SK-N-SH (cell line): ENCODE measurements around the gene PRKCH. TPM values are rescaled to one million over a fixed set of nuclear protein-coding genes. Genes with fewer than 3 reads are reported as not detected.

Source experiments
- CTCF ChIA-PET: fragments of 300-600, 350-600 bp; formaldehyde crosslinking; extraction: SDS; loops from one replicate; lab custom pipeline; 2021; lab: Yijun Ruan, JAX
- POLR2A ChIA-PET: fragments of 350-600 bp; sonication (Branson Sonifier 250); formaldehyde crosslinking; extraction: SDS; loops from one replicate; lab custom pipeline; 2020; ENCODE audit warnings: antibody characterized with exemption, inconsistent platforms; lab: Yijun Ruan, JAX
- DNase-seq: peaks from one replicate; pipeline ENCODE4 v3.0.0; 2012
- H2AFZ ChIP-seq: fragments of 200-600 bp; sonication (generic); 2 replicates; pipeline ENCODE4 v1.8.1; 2016; ENCODE audit warnings: antibody characterized with exemption, mild to moderate bottlenecking, low read depth
- H3F3A ChIP-seq: fragments of 200-600 bp; sonication (generic); replicated peaks from 2 replicates; pipeline ENCODE3; 2016; ENCODE audit warnings: antibody characterized with exemption, mild to moderate bottlenecking; ENCODE audit not compliant: insufficient read depth
- H3K27ac ChIP-seq, 2 experiments: fragments of 200-500 bp in 1 of 2; fragments of 200-600 bp in 1 of 2; sonication (Bioruptor generic) in 1 of 2; sonication (generic), shearing (Covaris generic) in 1 of 2; 2 replicates each; pipeline versions ENCODE4 v1.5.1 to v1.6.1; 2014 to 2016; ENCODE audit warnings: low read depth in 2 of 2, inconsistent platforms in 1 of 2, low read length in 1 of 2, mild to moderate bottlenecking in 1 of 2, mixed read lengths in 1 of 2
- H3K27me3 ChIP-seq: fragments of 200-600 bp; sonication (generic), shearing (Covaris generic); 2 replicates; pipeline ENCODE4 v1.6.1; 2016; ENCODE audit warnings: mixed run types; ENCODE audit not compliant: insufficient read depth
- H3K36me3 ChIP-seq, 2 experiments: fragments of 200-500 bp in 1 of 2; fragments of 200-600 bp in 1 of 2; sonication (Bioruptor generic) in 1 of 2; sonication (generic) in 1 of 2; replicated peaks in 1 of 2; 2 replicates each; pipeline versions ENCODE3 to v1.5.1; 2014 to 2016; ENCODE audit warnings: low read length in 1 of 2, mild to moderate bottlenecking in 1 of 2; ENCODE audit not compliant: insufficient read depth in 2 of 2, control insufficient read depth in 1 of 2
- H3K4me1 ChIP-seq, 2 experiments: fragments of 200-500 bp in 1 of 2; fragments of 200-600 bp in 1 of 2; sonication (Bioruptor generic) in 1 of 2; sonication (generic), shearing (Covaris generic) in 1 of 2; 2 replicates each; pipeline versions ENCODE4 v1.5.1 to v1.6.1; 2014 to 2016; ENCODE audit warnings: low read depth in 1 of 2, low read length in 1 of 2, mixed run types in 1 of 2; ENCODE audit not compliant: insufficient read depth in 2 of 2, control insufficient read depth in 1 of 2
- H3K4me2 ChIP-seq: fragments of 200-600 bp; sonication (generic), shearing (Covaris generic); 2 replicates; pipeline ENCODE4 v1.6.1; 2017; ENCODE audit warnings: mixed run types
- H3K4me3 ChIP-seq, 2 experiments: fragments of 200-500 bp in 1 of 2; fragments of 200-600 bp in 1 of 2; sonication (Bioruptor generic) in 1 of 2; sonication (generic), shearing (Covaris generic) in 1 of 2; 2 replicates each; pipeline versions ENCODE4 v1.5.1 to v1.8.1; 2014 to 2016; ENCODE audit warnings: low read depth in 2 of 2, inconsistent platforms in 1 of 2, low read length in 1 of 2, mild to moderate bottlenecking in 1 of 2, mixed read lengths in 1 of 2, moderate library complexity in 1 of 2
- H3K79me2 ChIP-seq: fragments of 200-600 bp; sonication (generic); 2 replicates; pipeline ENCODE4 v1.8.1; 2017; ENCODE audit warnings: mild to moderate bottlenecking; ENCODE audit not compliant: insufficient read depth
- H3K9ac ChIP-seq: fragments of 200-600 bp; sonication (generic); 2 replicates; pipeline ENCODE4 v1.6.1; 2017; ENCODE audit warnings: mixed run types
- H3K9me2 ChIP-seq: fragments of 200-600 bp; sonication (generic); 2 replicates; pipeline ENCODE4 v1.6.1; 2017; ENCODE audit warnings: mixed run types
- H3K9me3 ChIP-seq: fragments of 200-600 bp; sonication (generic); 2 replicates; pipeline ENCODE4 v1.6.1; 2017; ENCODE audit warnings: mixed run types, mild to moderate bottlenecking, moderate library complexity
- H4K20me1 ChIP-seq: fragments of 200-600 bp; sonication (generic); 2 replicates; pipeline ENCODE4 v1.6.1; 2017; ENCODE audit warnings: mild to moderate bottlenecking, mixed run types; ENCODE audit not compliant: insufficient read depth
- CHD2 ChIP-seq: fragments of 150-350 bp; IDR thresholded peaks from 2 replicates; pipeline ENCODE4 v1.6.1; 2018; ENCODE audit warnings: low read length; ENCODE audit not compliant: partially characterized antibody
- CTCF ChIP-seq: fragments of 200-600 bp; sonication (generic); IDR thresholded peaks from 2 replicates; pipeline ENCODE4 v1.6.1; 2017; ENCODE audit warnings: antibody characterized with exemption, mild to moderate bottlenecking, moderate library complexity
- ELF1 ChIP-seq: IDR thresholded peaks from 2 replicates; pipeline ENCODE4 v1.4.0; 2012
- EP300 ChIP-seq, 2 experiments: IDR thresholded peaks; 2 replicates each; pipeline versions ENCODE4 v1.4.0 to v1.6.1; 2012; ENCODE audit warnings: borderline replicate concordance in 1 of 2, low read depth in 1 of 2, low read length in 1 of 2
- FOSL2 ChIP-seq: IDR thresholded peaks from 2 replicates; pipeline ENCODE4 v1.4.0; 2012; ENCODE audit warnings: low read depth, mild to moderate bottlenecking, moderate library complexity, borderline replicate concordance
- FOXM1 ChIP-seq: IDR thresholded peaks from 2 replicates; pipeline ENCODE4 v1.4.0; 2012; ENCODE audit warnings: low read depth, mild to moderate bottlenecking
- GABPA ChIP-seq: IDR thresholded peaks from 2 replicates; pipeline ENCODE4 v1.4.0; 2012; ENCODE audit warnings: low read depth, mild to moderate bottlenecking
- NFIC ChIP-seq: IDR thresholded peaks from 2 replicates; pipeline ENCODE4 v1.4.0; 2012; ENCODE audit warnings: borderline replicate concordance
- PBX3 ChIP-seq: IDR thresholded peaks from 2 replicates; pipeline ENCODE4; 2012
- RXRA ChIP-seq: IDR thresholded peaks from 2 replicates; pipeline ENCODE4 v1.4.0; 2012; ENCODE audit warnings: low read depth, mild to moderate bottlenecking, borderline replicate concordance
- TAF1 ChIP-seq: IDR thresholded peaks from 2 replicates; pipeline ENCODE4 v1.6.1; 2012; ENCODE audit warnings: low read depth, mild to moderate bottlenecking, low read length, moderate library complexity, borderline replicate concordance
- TCF12 ChIP-seq: IDR thresholded peaks from 2 replicates; pipeline ENCODE4 v1.4.0; 2012
- TEAD4 ChIP-seq: IDR thresholded peaks from 2 replicates; pipeline ENCODE4 v1.4.0; 2012; ENCODE audit warnings: mild to moderate bottlenecking, borderline replicate concordance; ENCODE audit not compliant: insufficient read depth
- YY1 ChIP-seq: IDR thresholded peaks from 2 replicates; pipeline ENCODE4 v1.4.0; 2012; ENCODE audit warnings: low read depth, mild to moderate bottlenecking
- WGBS: methylation state at CpG from one replicate; pipeline ENCODE4 v1.1.6; 2017; ENCODE audit warnings: low lambda C conversion rate; 5-methylcytosine and 5-hydroxymethylcytosine counted together
- polyA plus RNA-seq, 3 experiments: library from polyadenylated mRNA; depleted of rRNA; stranded (reverse); fragments of >200 nt; gene quantifications; 2 replicates each; pipeline ENCODE4 v1.2.3, GENCODE V29; 2012

The PRKCH gene
- polyA plus RNA-seq, 1 of the 3 experiments (the other 2 are of a cell fraction), result 4.2 TPM

DNA sequence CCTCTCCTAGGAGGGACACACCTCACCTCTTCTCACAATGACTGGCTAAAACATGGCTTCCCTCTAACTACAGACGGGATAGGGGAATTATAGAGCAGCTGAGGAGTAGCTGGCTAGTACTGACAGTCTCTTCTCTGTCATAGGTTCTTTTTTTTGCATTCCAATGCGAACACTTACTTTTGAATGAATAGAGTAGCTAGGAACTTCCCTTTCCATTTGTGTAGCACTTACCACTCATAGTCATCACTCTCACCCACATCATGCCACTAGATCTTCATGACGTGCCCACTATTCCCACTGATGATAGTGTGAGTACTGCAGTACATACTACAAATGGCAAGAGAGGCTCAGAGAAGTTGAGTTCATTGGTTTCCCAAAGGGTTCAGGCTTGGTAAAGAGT lies 230.0 kb downstream of the PRKCH start (continued):
- TF ChIP-seq FOSL2, result no peak
- no peak for TF ChIP-seq GABPA
- no peak for TF ChIP-seq YY1

DNA sequence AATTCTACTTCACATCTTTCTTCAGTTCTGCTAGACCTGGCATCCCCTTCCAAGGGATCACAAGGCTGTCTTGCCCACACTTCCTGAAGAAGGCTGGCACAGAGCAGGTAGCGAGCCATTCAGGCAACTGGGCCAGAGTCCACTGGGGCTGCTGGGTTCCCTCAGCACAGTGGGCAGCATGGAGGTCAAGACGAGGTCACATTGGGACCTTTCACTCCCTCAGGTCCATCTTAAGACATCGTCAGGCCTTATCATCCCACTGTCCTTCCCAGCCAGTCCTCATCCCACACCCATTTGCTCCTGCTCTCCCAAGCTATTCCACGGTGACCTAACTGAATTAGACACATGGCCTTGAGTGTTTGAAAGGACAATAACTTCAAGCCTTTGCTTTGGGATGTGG lies 230.9 kb downstream of the PRKCH start:
- Histone ChIP-seq H3K79me2 (no peaks in the 10 kb centered on the region), H3F3A (peaks cover 3% of the 10 kb centered on the region), H3K27me3 (no peaks in the 10 kb centered on the region), H3K36me3 (no peaks in the 10 kb centered on the region), H3K9me3 (no peaks in the 10 kb centered on the region), H3K4me2 (no peak overlapping the region), H3K9ac (no peak overlapping the region), H2AFZ (no peak overlapping the region), H3K27ac (no peak overlapping the region), H3K4me3 (no peak overlapping the region), H3K9me2 (no peaks in the 10 kb centered on the region), H4K20me1 (no peaks in the 10 kb centered on the region), H3K4me1 (peaks cover 0 to 21% of the 10 kb centered on the region in 2 experiments; a peak in 2 of 4 replicates)
- POLR2A ChIA-PET, result no interaction called here
- CTCF ChIA-PET, result no interaction called here
- 93% methylated on average over 4 of the region's 4 CpGs for WGBS
- no peak for DNase-seq
- TF ChIP-seq ELF1, result no peak
- TF ChIP-seq CHD2, result no peak
- TF ChIP-seq RXRA, result no peak

DNA sequence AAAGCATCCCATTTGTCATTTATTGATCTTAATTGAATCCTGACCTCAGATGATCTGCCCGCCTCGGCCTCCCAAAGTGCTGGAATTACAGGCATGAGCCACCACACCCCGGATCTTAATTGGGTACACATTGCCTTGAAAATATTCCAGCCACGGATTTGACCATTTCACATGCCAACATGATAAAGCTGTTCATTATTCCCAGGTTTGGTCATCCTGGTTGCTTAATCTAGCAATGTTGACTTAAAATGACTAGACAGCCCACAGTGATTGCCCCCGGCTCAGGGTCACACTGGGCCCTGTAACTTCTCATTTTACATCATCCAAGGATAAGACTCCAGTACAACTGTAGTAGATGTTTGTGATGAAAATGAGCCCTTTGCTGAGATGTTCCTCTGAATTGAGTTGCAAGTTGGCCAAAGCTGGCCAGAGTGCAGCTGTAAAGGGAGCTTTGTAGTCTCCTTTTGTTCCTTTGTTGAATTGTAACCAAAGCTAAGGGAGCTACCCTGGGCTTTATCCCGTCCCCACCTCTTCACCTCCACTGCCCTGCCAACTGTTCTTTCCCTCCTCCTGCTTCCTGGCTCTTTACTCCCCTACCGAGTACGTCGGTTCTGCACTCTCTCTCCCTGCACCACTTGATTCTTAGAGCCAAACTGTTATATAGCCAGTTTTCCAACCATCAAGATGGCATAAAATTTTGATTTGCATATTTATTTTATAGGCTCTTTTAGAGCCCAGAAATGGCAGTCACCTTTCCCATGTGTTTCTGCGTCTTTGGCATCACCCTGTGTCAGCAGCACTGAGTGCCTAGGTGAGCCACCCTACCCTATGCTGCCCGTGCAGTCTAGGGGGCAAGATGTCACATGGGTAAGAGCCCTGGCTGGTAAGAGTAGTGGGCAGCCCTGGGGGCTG lies 232.6 kb downstream of the PRKCH start:
- Histone ChIP-seq H3K27me3 (no peaks in the 10 kb centered on the region), H3K9me3 (no peaks in the 10 kb centered on the region), H3K79me2 (no peaks in the 10 kb centered on the region), H3F3A (peaks cover 3% of the 10 kb centered on the region), H3K4me1 (peaks cover 0 to 21% of the 10 kb centered on the region in 2 experiments; a peak in 2 of 4 replicates), H3K9ac (peak overlapping the region; percentile 26; the same call in 1 of the 2 replicates), H3K4me2 (peak overlapping the region; percentile 13; the same call in 1 of the 2 replicates), H2AFZ (no peak overlapping the region), H3K27ac (peak overlapping the region; percentile 40 to 73), H4K20me1 (no peaks in the 10 kb centered on the region), H3K4me3 (no peak overlapping the region), H3K36me3 (no peaks in the 10 kb centered on the region), H3K9me2 (no peaks in the 10 kb centered on the region)
- ChIA-PET POLR2A (no interaction called here), CTCF (interaction anchor here (0.6 to 1.2 kb wide), 4 partner anchors 9 to 52 kb away, joined by 3 to 4 read pairs (median 3); no protein-coding TSS in a partner anchor)
- 54% methylated on average over 11 of the region's 11 CpGs for WGBS
- TF ChIP-seq PBX3 (peak; percentile 65), FOXM1 (peak; percentile 54; the same call in 1 of the 2 replicates), TAF1 (no peak), TEAD4 (no peak), FOSL2 (peak; percentile 39; the same call in 1 of the 2 replicates), EP300 (IDR thresholded peaks at IDR 0.05; ENCODE audit: borderline replicate concordance in 1 of 2, low read depth in 1 of 2, low read length in 1 of 2) (peak in 1 of 2 experiments; percentile 70; a peak in 1 of 4 replicates), NFIC (peak; percentile 29; the same call in 1 of the 2 replicates), CTCF (no peak), RXRA (peak; percentile 71; the same call in 1 of the 2 replicates), TCF12 (peak; percentile 81)
- DNase-seq, result no peak
